ENCODE results near the gene OR9A2.
A peak's percentile ranks its signal among the peaks of the same experiment; 100 is the strongest.
"Not testable (repeated sequence)": the region's sequence is repeated elsewhere in the genome, so short reads cannot be mapped to it uniquely, and the experiment has no call there.

The OR9A2 gene

GRCh38 chr7:143018931-143019330, 8.0 kb downstream of the OR9A2 start:
- DNase-seq (ENCODE audit: low spot score): no peak

GRCh38 chr7:143016996-143017395, 9.9 kb downstream of the OR9A2 start:
- no peak for DNase-seq (ENCODE audit: low spot score)

DNA sequence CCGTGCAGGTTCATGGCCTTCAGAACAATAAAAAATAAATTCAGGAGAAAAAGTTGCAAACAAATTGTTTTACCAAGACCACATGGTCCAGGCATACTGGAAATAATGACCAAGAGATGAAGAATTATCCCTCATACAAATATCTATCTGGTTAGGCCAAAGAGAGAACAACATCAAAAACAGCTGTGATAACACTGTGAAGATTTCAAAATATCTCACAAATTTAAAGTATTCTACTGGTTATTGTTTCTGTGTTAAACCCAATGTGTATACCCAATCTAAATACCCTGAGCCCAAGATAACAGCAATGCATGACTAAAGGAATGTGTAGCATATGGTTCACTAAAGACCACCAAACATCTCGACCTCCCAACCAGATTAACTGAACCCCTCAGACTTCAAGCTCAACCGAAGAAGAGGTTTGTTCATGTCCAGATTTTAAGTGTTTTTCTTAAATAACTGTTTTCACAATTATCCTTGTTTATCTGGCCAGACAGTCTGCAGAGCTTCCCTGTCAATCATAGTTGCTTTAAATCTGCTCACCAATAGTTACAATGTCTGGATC, 10.9 kb downstream of the OR9A2 start:
- peak; percentile 51 for DNase-seq (ENCODE audit: low spot score)

- DNase-seq (ENCODE audit: low spot score): no peak
Observed at GRCh38 chr7:143015084-143015483, 11.8 kb downstream of the OR9A2 start.

- peak; percentile 58 for DNase-seq (ENCODE audit: low spot score)
Observed at GRCh38 chr7:143013893-143014292, 13.0 kb downstream of the OR9A2 start.

- DNase-seq (ENCODE audit: low spot score): peak; percentile 11
Observed at GRCh38 chr7:143013473-143013872, 13.5 kb downstream of the OR9A2 start.

GRCh38 chr7:143012409-143012808, 14.5 kb downstream of the OR9A2 start:
- DNase-seq (ENCODE audit: low spot score): no peak

GRCh38 chr7:143012001-143012400, 14.9 kb downstream of the OR9A2 start:
- no peak for DNase-seq (ENCODE audit: low spot score)

DNA sequence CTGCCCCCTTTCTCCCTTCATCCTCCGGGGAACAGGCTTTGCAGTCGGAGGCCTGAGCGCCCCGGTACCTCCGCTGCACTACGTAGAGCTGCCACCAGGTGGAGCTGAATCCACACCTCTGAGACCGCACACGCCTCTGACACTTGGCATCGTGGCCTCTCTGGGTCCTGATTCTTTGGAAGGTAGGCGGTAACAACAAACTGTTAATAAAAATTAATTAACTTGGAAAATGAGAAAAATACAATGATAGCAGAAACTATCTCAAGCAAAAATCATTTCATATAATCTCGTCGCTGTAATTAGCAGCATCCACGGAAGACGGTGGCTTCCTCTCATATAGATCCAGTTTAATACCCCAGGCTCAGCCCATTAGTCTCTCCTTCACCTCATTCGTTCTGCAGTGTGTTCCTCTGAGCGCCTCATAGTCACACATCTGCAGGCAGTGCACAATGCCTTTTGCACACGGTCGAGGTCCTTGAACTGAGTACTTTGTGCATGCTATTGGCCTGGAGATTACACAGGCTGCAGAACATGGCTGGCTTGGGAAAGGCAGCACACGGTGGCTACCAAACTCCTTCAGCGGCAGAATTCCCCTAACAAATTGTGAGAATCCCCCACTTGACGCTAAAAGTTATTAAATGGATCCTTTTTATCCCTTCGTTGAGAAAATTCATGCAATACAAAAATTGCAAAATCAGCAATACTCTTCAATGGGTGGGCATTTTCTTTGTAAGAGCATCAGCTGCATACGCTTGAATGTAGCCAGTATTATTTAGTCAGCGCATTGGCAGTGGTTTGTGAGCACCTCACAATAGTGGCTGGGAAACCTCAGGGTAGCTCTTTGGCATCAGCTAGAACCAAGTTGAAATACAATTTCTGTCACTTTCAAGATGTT, 18.7 kb downstream of the OR9A2 start:
- peak; percentile 86 for DNase-seq (ENCODE audit: low spot score)

DNA sequence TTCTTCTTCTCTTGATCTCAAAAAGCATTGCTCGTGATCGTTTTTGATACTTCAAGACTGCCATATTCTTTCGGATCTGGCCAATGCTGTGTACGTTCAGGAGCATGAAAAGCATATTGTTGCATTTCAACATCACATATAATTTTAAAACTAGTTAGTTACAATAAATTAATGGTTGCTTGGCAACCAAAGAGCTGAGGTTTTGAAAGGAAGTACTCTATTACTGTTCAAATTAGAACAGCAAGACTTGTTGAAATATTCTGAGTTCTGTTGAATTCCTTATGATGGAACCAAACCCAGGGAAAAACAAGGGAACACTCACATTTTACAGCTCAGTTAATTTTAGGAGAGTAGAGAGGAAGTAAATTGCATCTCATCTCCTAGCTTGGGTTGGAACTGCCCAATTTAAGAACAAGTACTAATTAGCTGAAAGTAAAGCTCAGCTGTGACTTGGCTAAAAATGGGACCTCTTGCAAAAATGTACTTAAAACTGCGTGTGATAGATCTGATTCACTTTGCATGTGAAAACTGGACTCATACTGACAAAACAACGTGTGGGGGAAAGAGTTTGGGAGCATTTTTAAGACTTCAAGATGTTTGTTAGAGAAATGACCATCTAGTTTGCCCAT, 21.2 kb downstream of the OR9A2 start:
- no peak for DNase-seq (ENCODE audit: low spot score)

- DNase-seq (ENCODE audit: low spot score): peak; percentile 62
Observed at GRCh38 chr7:143003393-143004051, 23.4 kb downstream of the OR9A2 start.

- DNase-seq (ENCODE audit: low spot score): no peak
Observed at GRCh38 chr7:143002898-143003297, 24.0 kb downstream of the OR9A2 start.

DNA sequence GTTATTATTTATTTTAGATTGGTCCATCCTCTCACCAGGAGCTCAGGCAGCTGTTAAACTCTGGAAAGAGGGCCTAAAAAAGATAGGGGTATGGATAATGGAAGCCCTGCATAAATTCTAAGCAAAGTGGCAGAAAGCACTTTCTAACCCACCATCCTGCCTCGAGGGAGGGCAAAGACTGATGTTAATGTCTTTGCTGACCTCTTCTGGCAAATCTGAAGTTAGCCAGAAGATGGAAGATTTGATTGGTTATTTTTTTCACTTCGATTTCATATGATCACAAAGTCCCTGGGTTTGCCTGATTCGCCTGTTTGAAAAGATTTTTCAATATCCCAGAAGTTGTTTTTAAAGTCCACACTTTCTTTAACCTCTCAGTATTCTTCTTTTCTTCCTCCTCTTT, 24.8 kb downstream of the OR9A2 start:
- no peak for DNase-seq (ENCODE audit: low spot score)

DNA sequence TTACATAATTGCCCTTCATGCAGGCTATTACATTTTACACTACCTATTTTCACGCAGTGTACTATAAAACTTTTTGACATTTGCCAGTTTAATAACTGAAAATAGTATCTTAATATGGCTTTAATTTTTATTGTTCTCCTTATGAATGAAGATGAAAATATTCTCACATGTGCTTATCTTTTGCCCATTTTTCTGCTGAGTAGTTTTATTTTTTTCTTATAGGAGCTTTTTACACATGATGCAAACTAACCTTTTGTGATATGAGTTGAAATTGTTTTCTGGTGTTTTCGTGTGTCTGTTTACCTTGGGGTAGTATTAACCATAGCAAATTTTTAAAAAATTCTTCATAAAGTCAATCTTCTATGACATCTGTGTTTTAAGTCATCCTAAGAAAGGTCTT, 26.3 kb downstream of the OR9A2 start:
- DNase-seq (ENCODE audit: low spot score): no peak

GRCh38 chr7:142999793-143000192, 27.1 kb downstream of the OR9A2 start:
- no peak for DNase-seq (ENCODE audit: low spot score)

DNA sequence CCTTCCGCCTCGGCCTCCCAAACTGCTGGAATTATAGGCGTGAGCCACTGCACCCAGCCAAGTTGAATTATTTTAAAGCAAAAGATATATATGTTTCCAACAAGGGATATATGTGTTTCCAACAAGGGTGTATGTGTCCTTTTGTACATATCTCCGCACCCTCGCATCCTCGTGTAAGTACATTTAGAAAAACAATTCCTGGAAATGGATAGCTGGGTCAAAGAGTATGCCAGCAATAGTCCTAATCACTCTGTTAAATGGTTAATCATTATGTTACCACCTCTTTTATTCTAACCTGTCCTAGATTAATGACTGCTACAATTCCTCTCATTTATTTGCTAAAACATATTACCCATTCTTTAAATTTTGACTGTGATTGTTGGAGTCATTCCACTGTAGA, 28.0 kb downstream of the OR9A2 start:
- no peak for DNase-seq (ENCODE audit: low spot score)

GRCh38 chr7:142997456-142997989, 29.4 kb downstream of the OR9A2 start:
- DNase-seq (ENCODE audit: low spot score): no peak

- no peak for DNase-seq (ENCODE audit: low spot score)
Observed at GRCh38 chr7:142992427-142992826, 34.5 kb downstream of the OR9A2 start.

GRCh38 chr7:142984297-142984696, 42.6 kb downstream of the OR9A2 start:
- no peak for DNase-seq (ENCODE audit: low spot score)

DNA sequence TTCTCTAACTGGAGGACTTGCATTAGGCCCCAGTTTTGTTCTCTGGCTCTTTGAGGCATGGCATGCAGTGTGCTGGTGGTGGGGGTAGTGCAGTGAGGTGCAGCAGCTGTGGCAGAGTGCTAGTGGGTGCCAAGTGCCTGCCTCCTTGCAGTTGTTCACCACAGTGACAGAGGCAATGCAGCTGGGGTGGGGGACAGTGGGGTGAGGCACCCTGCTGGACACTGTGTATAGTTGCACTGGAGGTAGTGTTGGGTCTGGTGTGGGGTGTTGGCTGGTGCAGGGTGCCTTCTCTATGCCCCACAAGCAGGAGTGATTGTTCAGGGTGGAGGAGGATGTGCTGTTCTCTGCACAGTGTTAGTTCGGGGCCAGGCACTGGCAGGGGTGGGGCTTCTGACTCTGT, 43.1 kb downstream of the OR9A2 start:
- no peak for DNase-seq (ENCODE audit: low spot score)

DNA sequence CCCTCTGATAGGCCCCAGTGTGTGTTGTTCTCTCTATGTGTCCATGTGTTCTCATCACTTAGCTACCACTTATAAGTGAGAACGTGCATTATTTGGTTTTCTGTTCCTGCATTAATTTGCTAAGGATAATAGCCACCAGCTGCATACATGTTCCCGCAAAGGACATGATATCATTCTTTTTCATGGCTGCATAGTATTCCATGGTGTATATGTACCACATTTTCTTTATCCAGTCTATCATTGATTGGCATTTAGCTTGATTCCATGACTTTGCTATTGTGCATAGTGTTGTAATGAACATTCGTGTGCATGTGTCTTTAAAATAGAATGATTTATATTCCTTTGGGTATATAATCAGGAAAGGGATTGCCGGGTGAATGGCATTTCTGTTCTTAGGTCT, 48.5 kb downstream of the OR9A2 start:
- not testable (repeated sequence) for DNase-seq (ENCODE audit: low spot score)

Data from GM03348 (cell line).